Spleen (tissue), 7 donors: ENCODE measurements around the gene DCDC1.

Source experiments
- POLR2A ChIP-seq, 3 donors: fragments of 450-650 bp; IDR thresholded peaks; one replicate each; pipeline ENCODE4 v1.5.1; 2017; ENCODE audit warnings: antibody characterized with exemption in 3 of 3, mild to moderate bottlenecking in 1 of 3
- POLR2AphosphoS5 ChIP-seq, 3 donors: sonication (generic); formaldehyde crosslinking; IDR thresholded peaks; one replicate each; pipeline ENCODE4 v1.5.1; 2017; ENCODE audit warnings: antibody characterized with exemption in 3 of 3
- TF ChIP-seq, protein P1 (sequence below), 11 experiments: fragments of 200-600 bp in 7 of 11; fragments of 450-650 bp in 4 of 11; sonication (generic) in 4 of 11; IDR thresholded peaks in 8 of 11; conservative IDR thresholded peaks in 3 of 11; 1 replicate in 7 of 11; 2 replicates in 4 of 11; pipeline versions ENCODE4 v1.4.0 to v1.8.0; 2016 to 2021; ENCODE audit warnings: antibody characterized with exemption in 11 of 11, inconsistent platforms in 4 of 11, mild to moderate bottlenecking in 1 of 11
- donor health status: DM: no; HTN: no; CAD: no; lungs with moderate emphysema.
- donor health status: DM: no; HTN: no; CAD: no.
- donor health status: DM: no; HTN: no; CAD: no.

DNA sequence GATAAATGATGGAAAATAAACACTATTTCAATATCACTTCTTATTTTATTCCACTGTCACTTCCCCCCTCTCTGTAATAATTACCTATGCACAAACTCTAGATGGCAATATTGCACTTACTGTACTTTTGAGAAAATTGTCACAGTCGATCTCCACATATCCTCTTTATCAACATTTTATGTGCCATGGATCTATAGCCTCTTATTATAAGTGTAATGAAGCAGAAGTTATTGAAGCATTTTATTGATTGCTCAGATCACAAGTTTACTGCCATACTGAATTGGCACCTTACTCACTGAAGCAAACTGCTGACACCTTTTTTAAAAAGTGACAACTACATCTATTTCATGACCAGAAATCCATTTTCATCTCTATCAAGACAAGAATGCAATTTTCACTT lies 133.4 kb downstream of the DCDC1 start:
- no peak for TF ChIP-seq POLR2A (IDR thresholded peaks at IDR 0.05)
- no peak for TF ChIP-seq POLR2AphosphoS5 (IDR thresholded peaks at IDR 0.05)
- TF ChIP-seq, protein P1, sequence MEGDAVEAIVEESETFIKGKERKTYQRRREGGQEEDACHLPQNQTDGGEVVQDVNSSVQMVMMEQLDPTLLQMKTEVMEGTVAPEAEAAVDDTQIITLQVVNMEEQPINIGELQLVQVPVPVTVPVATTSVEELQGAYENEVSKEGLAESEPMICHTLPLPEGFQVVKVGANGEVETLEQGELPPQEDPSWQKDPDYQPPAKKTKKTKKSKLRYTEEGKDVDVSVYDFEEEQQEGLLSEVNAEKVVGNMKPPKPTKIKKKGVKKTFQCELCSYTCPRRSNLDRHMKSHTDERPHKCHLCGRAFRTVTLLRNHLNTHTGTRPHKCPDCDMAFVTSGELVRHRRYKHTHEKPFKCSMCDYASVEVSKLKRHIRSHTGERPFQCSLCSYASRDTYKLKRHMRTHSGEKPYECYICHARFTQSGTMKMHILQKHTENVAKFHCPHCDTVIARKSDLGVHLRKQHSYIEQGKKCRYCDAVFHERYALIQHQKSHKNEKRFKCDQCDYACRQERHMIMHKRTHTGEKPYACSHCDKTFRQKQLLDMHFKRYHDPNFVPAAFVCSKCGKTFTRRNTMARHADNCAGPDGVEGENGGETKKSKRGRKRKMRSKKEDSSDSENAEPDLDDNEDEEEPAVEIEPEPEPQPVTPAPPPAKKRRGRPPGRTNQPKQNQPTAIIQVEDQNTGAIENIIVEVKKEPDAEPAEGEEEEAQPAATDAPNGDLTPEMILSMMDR (IDR thresholded peaks at IDR 0.05 in 8 of 11, conservative IDR thresholded peaks at IDR 0.05 in 3 of 11), result no peak
